Motor neuron (in vitro differentiated cells): Measurements from ENCODE around the gene ANKS3. TPM values are rescaled to one million over a fixed set of nuclear protein-coding genes. Genes with fewer than 3 reads are reported as not detected.

Experiments
- ATAC-seq, 8 experiments: fragments of 200-7000 bp; cut with Tn5 transposase; replicated peaks in 6 of 8; 2 replicates each; pipeline ENCODE4 v1.8.0; 2021; ENCODE audit warnings: mild to moderate bottlenecking in 8 of 8, moderate library complexity in 8 of 8
- H3K27ac ChIP-seq, 2 donors: fragments of 250-450 bp; sonication (Bioruptor Pico); 2 replicates each; pipeline ENCODE4 v1.9.0; 2021; ENCODE audit warnings: antibody characterized with exemption in 2 of 2, mild to moderate bottlenecking in 2 of 2, moderate library complexity in 1 of 2
- H3K4me1 ChIP-seq, 2 donors: fragments of 250-450 bp; sonication (Bioruptor Pico); replicated peaks in 1 of 2; 2 replicates each; pipeline ENCODE4 v1.6.1; 2021; ENCODE audit warnings: antibody characterized with exemption in 2 of 2, mild to moderate bottlenecking in 2 of 2, moderate library complexity in 1 of 2
- H3K4me3 ChIP-seq, 5 donors: fragments of 250-450 bp; sonication (Bioruptor Pico); 2 replicates each; pipeline ENCODE4 v1.9.0; 2021; ENCODE audit warnings: antibody characterized with exemption in 5 of 5, mild to moderate bottlenecking in 5 of 5, moderate library complexity in 4 of 5
- WGBS, 10 experiments: fragments of 450-650 bp; shearing (Covaris generic); methylation state at CpG; one replicate each; pipeline ENCODE4 v1.0.0; 2022; 5-methylcytosine and 5-hydroxymethylcytosine counted together
- in situ Hi-C, 9 experiments: fragments of 400-800 bp; cut with MboI; loops; one replicate each; pipeline ENCODE4 v1.15.0; 2021; ENCODE audit warnings: low sequenced_read_pairs in 9 of 9, low pct_unique_long_range_greater_than_20kb in 2 of 9; ENCODE audit not compliant: unreplicated experiment in 9 of 9
- total RNA-seq, 8 experiments: library from RNA; unstranded; fragments of 300-600 nt; gene quantifications; 2 replicates each; pipeline versions ENCODE4 v1.2.3 to v1.2.4, GENCODE V29; 2022

Gene ANKS3
- total RNA-seq, 8 experiments from 2014 or later, result 11.7 to 35.5 (median 26.2) TPM

DNA sequence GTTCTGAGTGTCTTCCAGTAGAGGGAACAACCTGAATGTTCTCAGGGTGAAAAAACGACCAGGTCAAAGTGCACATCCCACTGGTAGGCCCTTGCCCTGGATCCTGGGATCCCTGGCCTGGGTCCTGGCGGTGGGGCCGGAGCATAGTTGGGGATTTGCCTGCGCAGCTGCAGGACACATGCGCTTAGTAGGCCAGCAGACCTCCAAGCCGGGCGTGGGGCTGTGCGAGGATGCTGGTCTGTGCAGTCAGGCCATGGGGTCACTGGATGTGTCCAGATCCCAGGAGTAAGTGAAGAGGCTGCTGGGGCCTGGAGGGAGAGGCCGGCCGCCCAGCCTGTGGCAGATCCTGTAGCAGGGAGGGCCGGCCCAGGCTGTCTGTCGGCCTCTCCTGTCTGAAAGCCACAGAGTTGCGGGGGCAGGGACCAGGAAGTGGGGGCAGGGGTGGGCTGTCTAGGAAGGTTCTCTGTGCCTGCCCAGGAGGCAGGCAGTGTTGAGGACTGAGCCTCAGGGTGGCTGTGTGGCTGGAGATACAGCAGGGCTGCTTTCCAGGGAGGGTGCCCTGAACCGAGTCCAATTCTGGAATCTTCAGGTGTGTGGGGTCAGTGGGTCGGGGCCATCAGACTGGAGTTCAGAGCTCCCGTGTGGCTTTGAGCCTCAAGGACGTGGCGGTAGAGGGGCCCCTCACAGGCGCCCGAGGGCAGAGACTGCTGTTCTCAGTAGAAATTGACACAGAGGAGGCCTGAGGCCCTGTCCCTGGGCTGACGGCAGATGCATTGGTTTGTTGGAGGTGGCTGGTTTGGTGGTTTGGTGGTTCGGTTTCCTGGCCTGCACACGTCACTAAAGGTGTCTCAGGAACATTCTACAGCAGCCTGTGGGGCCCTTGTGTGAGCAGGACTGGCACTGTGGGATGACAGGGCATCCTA, 57.9 kb downstream of the ANKS3 start:
- in situ Hi-C loops, result no loop called here
- H3K4me3 ChIP-seq, result no peak overlapping the region
- ATAC-seq, result peak in 3 of 8 experiments; percentile 7 to 11 (median 9)
- WGBS, 10 experiments, result 59 to 93% (median 80%) methylated on average over 1 to 8 of the region's 23 CpGs; no CpG with 5 or more reads in 4 of the 10 experiments
- H3K27ac ChIP-seq, result no peak overlapping the region
- no peaks in the 10 kb centered on the region for H3K4me1 ChIP-seq

DNA sequence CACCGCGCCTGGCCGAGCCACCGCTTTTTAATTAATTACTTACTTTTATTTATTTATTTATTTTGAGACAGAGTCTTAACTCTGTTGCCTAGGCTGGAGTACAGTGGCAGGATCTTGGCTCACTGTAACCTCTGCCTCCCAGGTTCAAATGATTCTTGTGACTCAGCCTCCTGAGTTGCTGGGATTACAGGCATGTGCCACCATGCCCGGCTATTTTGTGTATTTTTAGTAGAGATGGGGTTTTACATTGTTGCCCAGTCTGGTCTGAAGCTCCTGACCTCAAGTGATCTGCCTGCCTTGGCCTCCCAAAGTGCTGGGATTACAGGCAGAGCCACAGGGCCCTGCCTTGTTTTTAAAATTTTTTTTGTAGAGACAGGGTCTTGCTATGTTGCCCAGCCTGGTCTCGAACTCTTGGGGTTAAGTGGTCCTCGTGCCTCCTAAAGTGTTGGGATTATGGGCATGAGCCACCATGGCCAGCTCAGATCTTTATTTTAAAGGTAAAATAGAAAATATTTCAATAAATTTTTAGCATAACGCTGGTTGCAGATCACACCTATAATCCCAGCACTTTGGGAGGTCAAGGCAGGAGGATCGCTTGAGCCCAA, 59.0 kb downstream of the ANKS3 start:
- Histone ChIP-seq H3K27ac (no peak overlapping the region), H3K4me3 (no peak overlapping the region), H3K4me1 (no peaks in the 10 kb centered on the region)
- 76 to 100% (median 100%) methylated on average over 1 to 5 of the region's 9 CpGs; no CpG with 5 or more reads in 3 of the 10 experiments for WGBS, 10 experiments
- in situ Hi-C loops, result no loop called here
- no peak for ATAC-seq

DNA sequence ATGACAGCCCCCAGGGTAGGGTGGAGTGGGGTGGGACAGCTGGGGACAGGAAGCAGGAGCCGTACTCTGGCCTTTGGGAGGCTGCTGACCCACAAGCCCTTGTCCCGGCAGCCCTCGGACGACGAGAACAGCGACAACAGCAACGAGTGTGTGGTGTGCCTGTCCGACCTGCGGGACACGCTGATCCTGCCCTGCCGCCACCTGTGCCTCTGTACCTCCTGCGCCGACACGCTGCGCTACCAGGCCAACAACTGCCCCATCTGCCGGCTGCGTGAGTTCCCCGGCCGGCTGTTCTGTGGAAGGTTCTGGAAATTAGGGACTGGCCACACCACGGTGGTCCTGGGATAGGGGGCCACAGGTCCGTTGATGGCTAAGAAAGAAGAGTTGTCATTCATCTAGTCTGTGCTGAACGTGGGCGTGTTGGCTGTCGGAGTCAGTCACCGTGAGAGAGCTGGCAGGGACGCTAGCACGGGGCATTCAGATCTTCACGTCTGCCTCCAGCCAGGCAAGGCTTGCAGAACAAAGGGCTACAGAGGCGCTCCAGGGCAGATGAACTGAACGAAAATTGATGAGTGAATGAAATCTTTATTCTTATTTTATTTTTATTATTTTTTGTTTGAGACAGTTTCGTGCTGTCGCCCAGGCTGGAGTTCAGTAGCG, 60.6 kb downstream of the ANKS3 start:
- Histone ChIP-seq H3K27ac (no peak overlapping the region), H3K4me1 (no peaks in the 10 kb centered on the region), H3K4me3 (no peak overlapping the region)
- in situ Hi-C loops, result no loop called here
- WGBS, 10 experiments, result 87 to 100% (median 93%) methylated on average over 3 to 23 of the region's 33 CpGs; no CpG with 5 or more reads in 2 of the 10 experiments
- peak in 1 of 8 experiments; percentile 9 for ATAC-seq

DNA sequence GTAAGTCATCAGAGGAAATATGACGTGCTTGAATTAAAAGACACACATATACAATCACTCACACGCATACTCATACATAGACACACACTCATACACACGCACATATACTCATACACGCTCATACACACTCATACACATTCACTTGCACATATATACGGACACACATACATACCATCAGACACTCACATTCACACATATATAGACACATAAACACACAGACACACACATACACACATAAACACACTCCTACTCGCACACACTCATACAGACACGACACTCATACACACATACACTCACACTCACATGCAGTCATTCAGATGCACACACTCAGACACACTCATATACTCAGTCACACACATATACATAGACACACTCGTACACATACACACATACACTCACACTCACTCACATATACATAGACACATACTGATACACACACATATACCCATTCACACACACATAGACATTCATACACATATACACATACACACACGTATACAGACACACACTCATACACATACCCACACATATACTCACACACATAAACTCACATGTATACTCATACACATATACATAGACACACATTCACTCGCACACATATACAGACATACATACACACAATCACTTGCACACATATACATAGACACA, 65.6 kb downstream of the ANKS3 start:
- Histone ChIP-seq H3K4me3 (no peak overlapping the region), H3K27ac (no peak overlapping the region), H3K4me1 (peaks cover 0 to 19% of the 10 kb centered on the region in 2 donors)
- WGBS, 10 experiments, result 80 to 100% (median 96%) methylated on average over 2 to 7 of the region's 10 CpGs
- ATAC-seq, result no peak
- in situ Hi-C loops, result no loop called here

DNA sequence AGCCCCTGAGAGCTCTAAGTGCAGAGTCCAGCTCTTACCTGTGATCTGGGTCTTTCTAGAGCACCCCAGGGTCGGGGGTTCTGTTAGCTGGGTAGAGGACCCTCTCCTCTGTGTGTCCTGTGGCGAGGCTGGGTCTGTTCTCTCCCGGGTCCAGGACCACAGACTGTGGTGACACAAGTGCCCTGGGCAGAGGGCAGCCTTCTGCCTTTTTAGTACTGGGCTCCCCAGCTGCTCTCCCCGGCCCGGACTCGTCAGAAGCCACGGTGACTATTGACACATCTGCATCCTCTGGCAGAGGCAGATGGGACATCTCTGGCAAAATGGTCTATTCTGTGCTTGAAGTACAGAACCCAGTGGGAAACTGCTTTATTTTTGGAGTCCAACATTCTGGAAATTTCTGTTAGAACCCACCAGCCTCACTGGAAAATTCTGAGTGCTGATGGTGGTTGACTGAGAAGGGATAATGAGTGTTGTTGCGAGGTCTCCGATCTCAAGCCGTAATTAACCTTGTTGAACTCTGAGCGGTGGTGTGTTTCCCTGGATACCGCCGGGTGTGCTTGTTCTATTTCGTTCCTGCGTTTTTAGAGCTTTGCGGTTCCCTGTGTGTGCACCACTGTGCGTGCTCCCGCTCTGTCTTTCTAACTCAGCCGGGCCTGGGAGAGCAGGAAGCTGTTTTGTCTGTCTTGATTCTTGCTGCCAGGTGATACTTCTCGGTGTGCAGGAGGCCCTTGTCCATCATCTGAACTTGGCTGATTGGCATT, 66.7 kb downstream of the ANKS3 start:
- 61 to 100% (median 80%) methylated on average over 1 to 18 of the region's 20 CpGs; no CpG with 5 or more reads in 3 of the 10 experiments for WGBS, 10 experiments
- Histone ChIP-seq H3K27ac (peak overlapping the region in 1 of 2 donors; percentile 24), H3K4me1 (peaks cover 0 to 25% of the 10 kb centered on the region in 2 donors), H3K4me3 (no peak overlapping the region)
- no peak for ATAC-seq
- in situ Hi-C loops, result no loop called here

DNA sequence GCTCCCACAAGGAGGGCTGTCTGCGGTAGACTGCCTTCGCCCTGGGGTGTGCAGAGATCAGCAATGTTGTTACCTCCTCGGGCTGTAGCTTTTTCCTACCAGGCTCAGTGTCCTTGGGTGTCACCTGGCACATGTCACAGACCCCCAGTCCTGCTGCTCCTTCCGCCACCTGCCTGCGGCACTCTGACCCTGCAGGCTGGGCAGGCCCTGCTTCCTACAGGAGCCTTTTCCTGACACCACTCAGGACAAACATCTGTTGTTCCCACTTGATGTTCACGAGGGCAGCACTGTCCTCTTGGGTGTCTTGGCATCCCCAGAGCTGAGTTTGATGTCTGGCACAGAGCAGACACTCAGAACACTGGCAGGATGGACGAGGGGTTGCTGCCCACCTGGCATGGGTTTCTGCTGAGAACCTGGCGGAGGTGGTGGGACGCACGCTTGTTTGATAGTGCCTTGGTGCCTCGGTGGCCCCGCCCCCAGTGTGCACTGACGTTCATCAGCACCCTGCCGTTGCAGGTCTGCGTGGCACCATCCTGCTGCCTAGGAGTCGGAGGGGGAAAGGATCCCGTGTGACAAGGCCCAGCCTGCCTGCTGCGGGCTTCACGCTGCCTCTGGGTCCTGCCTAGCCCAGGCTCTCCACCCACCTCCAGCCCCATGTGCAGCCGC, 67.4 kb downstream of the ANKS3 start:
- WGBS, 10 experiments, result 90 to 100% (median 93%) methylated on average over 4 to 11 of the region's 20 CpGs; no CpG with 5 or more reads in 5 of the 10 experiments
- Histone ChIP-seq H3K4me3 (no peak overlapping the region), H3K27ac (no peak overlapping the region), H3K4me1 (peaks cover 0 to 25% of the 10 kb centered on the region in 2 donors)
- no peak for ATAC-seq
- in situ Hi-C loops, result no loop called here

DNA sequence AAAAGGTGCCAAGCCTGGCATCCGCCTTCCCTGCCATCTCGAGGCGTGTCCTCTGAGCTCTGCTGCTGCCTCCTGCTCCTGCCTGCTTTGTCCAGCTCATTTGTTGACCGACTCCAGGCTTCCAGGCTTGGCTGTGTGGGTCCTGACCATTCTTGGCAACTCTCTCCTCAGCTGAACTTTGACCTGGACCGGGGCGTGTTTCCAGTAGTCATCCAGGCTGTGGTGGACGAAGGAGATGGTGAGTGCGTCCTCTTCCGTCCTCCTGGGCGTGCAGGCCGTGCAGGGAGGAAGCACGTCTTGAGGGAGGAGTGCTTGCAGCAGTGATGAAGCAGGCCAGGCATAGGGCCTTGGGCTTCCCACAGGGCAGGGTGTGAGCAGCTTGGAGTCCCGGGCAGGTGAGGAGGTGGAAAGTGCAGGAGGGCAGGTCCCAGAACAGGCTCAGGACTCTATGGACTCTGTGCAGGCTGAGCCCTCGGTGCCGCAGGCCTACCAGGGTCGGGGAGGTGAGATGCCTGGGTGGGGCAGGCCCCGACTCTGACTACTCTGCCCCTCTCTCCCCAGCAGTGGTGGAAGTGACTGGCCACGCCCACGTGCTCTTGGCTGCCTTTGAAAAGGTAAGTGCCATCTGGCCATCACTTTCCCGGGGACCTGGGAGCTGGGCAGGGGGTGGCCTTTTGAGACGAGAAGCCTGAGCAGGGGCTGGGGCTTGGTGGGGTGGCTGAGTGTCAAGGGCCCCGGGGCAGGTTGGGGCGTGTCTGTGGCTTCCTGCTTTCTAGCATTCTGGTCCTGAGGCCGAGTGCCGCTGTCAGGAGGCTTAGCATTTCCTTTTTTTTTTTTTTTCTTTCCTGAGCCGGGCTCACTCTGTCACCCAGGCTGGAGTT, 69.3 kb downstream of the ANKS3 start:
- 74 to 100% (median 88%) methylated on average over 2 to 10 of the region's 26 CpGs; no CpG with 5 or more reads in 6 of the 10 experiments for WGBS, 10 experiments
- H3K27ac ChIP-seq, result peak overlapping the region in 1 of 2 donors; percentile 65
- ATAC-seq, result peak in 1 of 8 experiments; percentile 62
- H3K4me1 ChIP-seq, result peaks cover 9 to 37% of the 10 kb centered on the region in 2 donors
- in situ Hi-C loops, result no loop called here
- H3K4me3 ChIP-seq, result no peak overlapping the region

DNA sequence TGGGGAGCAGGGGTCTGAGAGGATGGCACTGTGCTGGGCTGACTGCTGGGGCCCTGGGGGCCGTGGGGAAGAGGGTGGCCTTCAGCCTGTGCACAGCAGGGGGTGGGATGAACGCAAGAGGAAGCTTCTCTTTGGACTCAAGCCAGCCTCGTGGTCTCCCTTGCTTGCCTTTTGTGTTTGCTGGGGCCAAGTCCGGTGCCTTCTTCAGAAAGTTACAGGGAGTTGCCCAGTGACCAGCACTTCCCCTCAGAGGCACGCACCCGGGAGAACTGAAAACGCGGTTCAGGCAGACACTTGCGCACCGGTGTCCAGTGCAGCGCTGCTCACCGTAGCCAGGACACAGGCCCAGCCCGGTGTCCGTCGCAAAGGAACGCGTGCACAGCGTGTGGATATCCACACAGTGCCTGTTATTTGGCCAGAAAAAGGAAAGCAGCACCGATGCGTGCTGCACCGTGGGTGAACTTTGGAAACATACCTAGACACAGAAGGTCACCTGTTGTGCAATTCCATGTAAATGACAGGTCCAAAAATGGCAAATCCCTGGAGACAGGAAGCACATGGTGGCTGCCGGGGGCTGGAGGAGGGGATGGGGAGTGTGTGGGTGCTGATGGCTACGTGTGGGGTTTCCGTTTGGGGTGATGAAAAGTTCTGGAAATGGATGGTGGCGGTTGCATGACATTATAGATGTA, 70.2 kb downstream of the ANKS3 start:
- Histone ChIP-seq H3K27ac (peak overlapping the region in 1 of 2 donors; percentile 65), H3K4me1 (peaks cover 10 to 42% of the 10 kb centered on the region in 2 donors), H3K4me3 (no peak overlapping the region)
- in situ Hi-C loops, result no loop called here
- 60 to 100% (median 99%) methylated on average over 1 to 17 of the region's 25 CpGs; no CpG with 5 or more reads in 2 of the 10 experiments for WGBS, 10 experiments
- ATAC-seq, result peak in 3 of 8 experiments; percentile 68 to 79 (median 72)

DNA sequence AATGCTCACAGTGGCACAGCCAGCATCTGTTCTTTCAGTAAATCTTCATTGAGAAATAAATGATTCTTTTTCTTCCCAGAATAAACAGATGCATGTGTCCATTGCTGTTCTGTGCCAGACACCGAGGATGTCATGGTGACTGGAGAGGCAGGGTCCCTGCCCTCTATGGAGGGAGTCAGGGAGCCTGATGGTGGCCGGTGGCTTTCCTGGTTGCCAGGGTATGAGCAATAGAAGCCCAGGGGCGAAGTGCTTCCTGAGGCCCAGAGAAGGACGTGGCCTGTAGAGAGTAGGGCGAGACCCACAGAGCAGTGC, 70.7 kb downstream of the ANKS3 start:
- in situ Hi-C loops, result no loop called here
- Histone ChIP-seq H3K4me1 (peaks cover 10 to 42% of the 10 kb centered on the region in 2 donors), H3K4me3 (no peak overlapping the region), H3K27ac (peak overlapping the region in 1 of 2 donors; percentile 65)
- WGBS, 10 experiments, result 17 to 100% (median 77%) methylated on average over 1 to 2 of the region's 5 CpGs; no CpG with 5 or more reads in 6 of the 10 experiments
- ATAC-seq, result peak in 2 of 8 experiments; percentile 6 to 61

DNA sequence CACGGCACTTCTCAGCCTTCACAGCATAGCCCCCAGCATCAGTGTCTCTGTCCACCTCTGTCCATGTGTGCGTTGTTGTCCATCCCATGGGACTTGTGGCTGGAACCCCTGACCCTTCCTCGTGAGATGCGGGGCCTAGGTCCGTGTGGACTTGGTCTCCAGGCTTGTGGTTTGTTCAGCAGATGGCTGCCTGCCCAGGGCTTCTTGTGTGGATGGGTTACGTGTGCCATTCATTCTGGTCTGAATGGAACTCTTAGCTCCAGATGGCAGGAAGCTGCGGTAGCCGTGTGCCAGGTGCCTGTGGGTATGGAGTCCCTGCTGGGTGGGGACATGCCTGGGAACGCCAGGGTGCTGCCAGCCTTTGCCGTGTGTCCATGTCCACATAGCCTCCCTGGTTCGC, 72.4 kb downstream of the ANKS3 start:
- Histone ChIP-seq H3K4me1 (peaks cover 10 to 33% of the 10 kb centered on the region in 2 donors), H3K27ac (no peak overlapping the region), H3K4me3 (no peak overlapping the region)
- WGBS, 10 experiments, result 67 to 91% (median 87%) methylated on average over 3 to 6 of the region's 11 CpGs; no CpG with 5 or more reads in 7 of the 10 experiments
- in situ Hi-C loops, result no loop called here
- ATAC-seq, result no peak
